WTC11 (cell line): ENCODE measurements around the gene TUBB4B. TPM values are rescaled to one million over a fixed set of nuclear protein-coding genes. Genes with fewer than 3 reads are reported as not detected.

Experiments
- ATAC-seq: fragments of 200-7000 bp; cut with Tn5 transposase; 2 replicates; pipeline ENCODE4 v1.10.0; 2021; ENCODE audit warnings: mild to moderate bottlenecking, moderate library complexity
- CTCF ChIA-PET: fragments of 300-600 bp; sonication (Branson Sonifier 250); formaldehyde crosslinking; loops from one replicate; lab custom pipeline; 2021; ENCODE audit warnings: antibody characterized with exemption; lab: Charles Lee
- POLR2A ChIA-PET: fragments of 350-600 bp; sonication (Branson Sonifier 250); formaldehyde crosslinking; loops from one replicate; lab custom pipeline; 2021; ENCODE audit warnings: antibody characterized with exemption; lab: Charles Lee
- DNase-seq: peaks from one replicate; pipeline ENCODE4 v3.0.0; 2021; ENCODE audit warnings: low spot score
- H3K27ac Mint-ChIP-seq: 2 replicates; pipeline ENCODE4 v1.8.0; 2021; ENCODE audit warnings: mixed read lengths
- H3K27me3 Mint-ChIP-seq: 2 replicates; pipeline ENCODE4 v1.8.0; 2021; ENCODE audit warnings: low read depth, mild to moderate bottlenecking, moderate library complexity, mixed read lengths
- H3K36me3 Mint-ChIP-seq: 2 replicates; pipeline ENCODE4 v1.8.0; 2021; ENCODE audit warnings: mixed read lengths
- H3K4me1 Mint-ChIP-seq: 2 replicates; pipeline ENCODE4 v1.8.0; 2022; ENCODE audit warnings: mixed read lengths
- H3K4me3 Mint-ChIP-seq: 2 replicates; pipeline ENCODE4 v1.8.0; 2021; ENCODE audit warnings: mild to moderate bottlenecking, moderate library complexity, mixed read lengths
- H3K9me3 Mint-ChIP-seq: 2 replicates; pipeline ENCODE4 v1.8.0; 2021; ENCODE audit warnings: mixed read lengths
- CBFB ChIP-seq: sonication (generic); formaldehyde crosslinking; IDR thresholded peaks from 2 replicates; pipeline ENCODE4 v1.8.1; 2022; ENCODE audit warnings: mild to moderate bottlenecking, low read depth, missing genetic modification reagents
- CTCF ChIP-seq: fragments of 200-600 bp; IDR thresholded peaks from 2 replicates; pipeline ENCODE4 v1.8.0; 2022; ENCODE audit warnings: antibody characterized with exemption
- E2F5 ChIP-seq: sonication (generic); formaldehyde crosslinking; IDR thresholded peaks from 2 replicates; pipeline ENCODE4 v1.8.1; 2022; ENCODE audit warnings: mild to moderate bottlenecking, moderate library complexity, missing genetic modification reagents
- GTF2I ChIP-seq: fragments of 250-450 bp; sonication (Bioruptor Pico); conservative IDR thresholded peaks from 2 replicates; pipeline ENCODE4 v1.4.0; 2021; ENCODE audit warnings: mild to moderate bottlenecking
- HMGA2 ChIP-seq: fragments of 250-450 bp; sonication (Bioruptor Pico); IDR thresholded peaks from 2 replicates; pipeline ENCODE4 v1.4.0; 2021; ENCODE audit warnings: mild to moderate bottlenecking, moderate library complexity
- TP53 ChIP-seq: sonication (generic); formaldehyde crosslinking; IDR thresholded peaks from 2 replicates; pipeline ENCODE4 v1.8.1; 2023; ENCODE audit warnings: mild to moderate bottlenecking, missing genetic modification reagents
- ZNF232 ChIP-seq: sonication (generic); formaldehyde crosslinking; IDR thresholded peaks from 2 replicates; pipeline ENCODE4 v1.8.0; 2022; ENCODE audit warnings: mild to moderate bottlenecking, missing genetic modification reagents
- ZNF317 ChIP-seq: sonication (generic); formaldehyde crosslinking; IDR thresholded peaks from 2 replicates; pipeline ENCODE4 v1.8.1; 2023; ENCODE audit warnings: low read depth, mild to moderate bottlenecking, moderate library complexity, missing genetic modification reagents, borderline replicate concordance
- ZNF671 ChIP-seq: fragments of 250-450 bp; sonication (Bioruptor Pico); IDR thresholded peaks from 2 replicates; pipeline ENCODE4 v1.8.0; 2021; ENCODE audit warnings: mild to moderate bottlenecking
- ZSCAN18 ChIP-seq: fragments of 250-450 bp; sonication (Bioruptor Pico); IDR thresholded peaks from 2 replicates; pipeline ENCODE4 v2.1.2; 2022; ENCODE audit warnings: mild to moderate bottlenecking, moderate library complexity
- total RNA-seq: library from RNA; stranded (reverse); gene quantifications from 3 replicates; pipeline ENCODE4 v1.2.3, GENCODE V29; 2021
- TF ChIP-seq, protein P1 (sequence below): sonication (generic); formaldehyde crosslinking; IDR thresholded peaks from 2 replicates; pipeline ENCODE4 v1.8.0; 2023; ENCODE audit warnings: missing genetic modification reagents, mild to moderate bottlenecking, borderline replicate concordance
- TF ChIP-seq, protein P2 (sequence below): sonication (generic); formaldehyde crosslinking; IDR thresholded peaks from 2 replicates; pipeline ENCODE4 v1.8.0; 2022; ENCODE audit warnings: mild to moderate bottlenecking, missing genetic modification reagents
- TF ChIP-seq, protein P3 (sequence below): sonication (generic); formaldehyde crosslinking; conservative IDR thresholded peaks from 2 replicates; pipeline ENCODE4 v1.8.1; 2023; ENCODE audit warnings: mild to moderate bottlenecking, low read depth, missing genetic modification reagents, moderate library complexity

TUBB4B gene
- total RNA-seq, 1 experiment from 2014 or later = 375 TPM

- TF ChIP-seq, protein P1, sequence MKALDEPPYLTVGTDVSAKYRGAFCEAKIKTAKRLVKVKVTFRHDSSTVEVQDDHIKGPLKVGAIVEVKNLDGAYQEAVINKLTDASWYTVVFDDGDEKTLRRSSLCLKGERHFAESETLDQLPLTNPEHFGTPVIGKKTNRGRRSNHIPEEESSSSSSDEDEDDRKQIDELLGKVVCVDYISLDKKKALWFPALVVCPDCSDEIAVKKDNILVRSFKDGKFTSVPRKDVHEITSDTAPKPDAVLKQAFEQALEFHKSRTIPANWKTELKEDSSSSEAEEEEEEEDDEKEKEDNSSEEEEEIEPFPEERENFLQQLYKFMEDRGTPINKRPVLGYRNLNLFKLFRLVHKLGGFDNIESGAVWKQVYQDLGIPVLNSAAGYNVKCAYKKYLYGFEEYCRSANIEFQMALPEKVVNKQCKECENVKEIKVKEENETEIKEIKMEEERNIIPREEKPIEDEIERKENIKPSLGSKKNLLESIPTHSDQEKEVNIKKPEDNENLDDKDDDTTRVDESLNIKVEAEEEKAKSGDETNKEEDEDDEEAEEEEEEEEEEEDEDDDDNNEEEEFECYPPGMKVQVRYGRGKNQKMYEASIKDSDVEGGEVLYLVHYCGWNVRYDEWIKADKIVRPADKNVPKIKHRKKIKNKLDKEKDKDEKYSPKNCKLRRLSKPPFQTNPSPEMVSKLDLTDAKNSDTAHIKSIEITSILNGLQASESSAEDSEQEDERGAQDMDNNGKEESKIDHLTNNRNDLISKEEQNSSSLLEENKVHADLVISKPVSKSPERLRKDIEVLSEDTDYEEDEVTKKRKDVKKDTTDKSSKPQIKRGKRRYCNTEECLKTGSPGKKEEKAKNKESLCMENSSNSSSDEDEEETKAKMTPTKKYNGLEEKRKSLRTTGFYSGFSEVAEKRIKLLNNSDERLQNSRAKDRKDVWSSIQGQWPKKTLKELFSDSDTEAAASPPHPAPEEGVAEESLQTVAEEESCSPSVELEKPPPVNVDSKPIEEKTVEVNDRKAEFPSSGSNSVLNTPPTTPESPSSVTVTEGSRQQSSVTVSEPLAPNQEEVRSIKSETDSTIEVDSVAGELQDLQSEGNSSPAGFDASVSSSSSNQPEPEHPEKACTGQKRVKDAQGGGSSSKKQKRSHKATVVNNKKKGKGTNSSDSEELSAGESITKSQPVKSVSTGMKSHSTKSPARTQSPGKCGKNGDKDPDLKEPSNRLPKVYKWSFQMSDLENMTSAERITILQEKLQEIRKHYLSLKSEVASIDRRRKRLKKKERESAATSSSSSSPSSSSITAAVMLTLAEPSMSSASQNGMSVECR = no peak
- TF ChIP-seq, protein P2, sequence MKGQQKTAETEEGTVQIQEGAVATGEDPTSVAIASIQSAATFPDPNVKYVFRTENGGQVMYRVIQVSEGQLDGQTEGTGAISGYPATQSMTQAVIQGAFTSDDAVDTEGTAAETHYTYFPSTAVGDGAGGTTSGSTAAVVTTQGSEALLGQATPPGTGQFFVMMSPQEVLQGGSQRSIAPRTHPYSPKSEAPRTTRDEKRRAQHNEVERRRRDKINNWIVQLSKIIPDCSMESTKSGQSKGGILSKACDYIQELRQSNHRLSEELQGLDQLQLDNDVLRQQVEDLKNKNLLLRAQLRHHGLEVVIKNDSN = no peak
- TF ChIP-seq HMGA2 (CRISPR knock-in tag) = no peak
- no peak for TF ChIP-seq ZSCAN18 (CRISPR knock-in tag)
- no peak for TF ChIP-seq CTCF
- no peak for TF ChIP-seq ZNF671
- TF ChIP-seq TP53 = no peak
- TF ChIP-seq, protein P3, sequence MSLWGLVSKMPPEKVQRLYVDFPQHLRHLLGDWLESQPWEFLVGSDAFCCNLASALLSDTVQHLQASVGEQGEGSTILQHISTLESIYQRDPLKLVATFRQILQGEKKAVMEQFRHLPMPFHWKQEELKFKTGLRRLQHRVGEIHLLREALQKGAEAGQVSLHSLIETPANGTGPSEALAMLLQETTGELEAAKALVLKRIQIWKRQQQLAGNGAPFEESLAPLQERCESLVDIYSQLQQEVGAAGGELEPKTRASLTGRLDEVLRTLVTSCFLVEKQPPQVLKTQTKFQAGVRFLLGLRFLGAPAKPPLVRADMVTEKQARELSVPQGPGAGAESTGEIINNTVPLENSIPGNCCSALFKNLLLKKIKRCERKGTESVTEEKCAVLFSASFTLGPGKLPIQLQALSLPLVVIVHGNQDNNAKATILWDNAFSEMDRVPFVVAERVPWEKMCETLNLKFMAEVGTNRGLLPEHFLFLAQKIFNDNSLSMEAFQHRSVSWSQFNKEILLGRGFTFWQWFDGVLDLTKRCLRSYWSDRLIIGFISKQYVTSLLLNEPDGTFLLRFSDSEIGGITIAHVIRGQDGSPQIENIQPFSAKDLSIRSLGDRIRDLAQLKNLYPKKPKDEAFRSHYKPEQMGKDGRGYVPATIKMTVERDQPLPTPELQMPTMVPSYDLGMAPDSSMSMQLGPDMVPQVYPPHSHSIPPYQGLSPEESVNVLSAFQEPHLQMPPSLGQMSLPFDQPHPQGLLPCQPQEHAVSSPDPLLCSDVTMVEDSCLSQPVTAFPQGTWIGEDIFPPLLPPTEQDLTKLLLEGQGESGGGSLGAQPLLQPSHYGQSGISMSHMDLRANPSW (CRISPR knock-in tag) = no peak
- TF ChIP-seq E2F5 = no peak
- no peak for TF ChIP-seq ZNF232 (CRISPR knock-in tag)
- TF ChIP-seq ZNF317 (CRISPR knock-in tag) = no peak
Measured at GRCh38 chr9:137215196-137215986, 25.7 kb upstream of the TUBB4B start (continued).

DNA sequence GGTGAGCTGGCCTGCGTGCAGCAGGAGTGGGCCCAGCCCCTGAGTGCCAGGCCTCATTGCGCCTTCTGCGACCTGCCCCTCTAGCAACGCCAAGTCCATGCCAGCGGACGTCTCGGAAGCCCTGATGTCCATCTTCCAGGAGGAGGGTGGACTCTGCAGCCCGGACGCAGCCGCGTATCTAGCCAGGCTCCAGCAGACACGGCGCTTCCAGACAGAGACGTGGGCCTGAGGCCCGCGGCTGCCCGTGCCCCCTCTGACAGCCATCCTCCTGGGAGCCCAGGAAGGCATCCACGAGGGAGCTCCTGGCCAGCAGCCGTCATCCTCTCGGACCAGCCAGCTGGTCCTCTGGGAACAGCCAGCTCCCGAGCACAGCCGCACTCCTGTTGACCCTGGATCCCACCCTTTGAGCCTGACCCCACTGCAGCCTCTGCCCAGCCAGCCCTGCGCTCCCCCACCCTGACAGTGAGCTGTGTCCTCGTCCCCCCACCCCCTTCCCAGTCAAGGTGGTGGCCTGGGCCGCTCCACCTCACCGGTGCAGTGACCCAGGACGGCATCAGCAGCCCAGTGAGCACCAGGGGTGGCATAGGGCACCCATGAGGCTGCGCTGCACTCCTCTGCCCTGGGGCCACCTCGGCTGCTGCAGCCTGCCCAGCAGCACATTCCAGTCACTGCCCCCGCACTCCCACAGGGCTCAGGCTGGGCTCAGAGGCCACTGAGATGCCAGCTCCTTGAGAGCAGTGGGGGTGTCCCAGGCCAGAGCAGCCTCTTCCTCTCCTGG lies 24.7 kb upstream of the TUBB4B start:
- Mint-ChIP-seq H3K27me3 (no peaks in the 10 kb centered on the region), H3K4me1 (peaks cover 4% of the 10 kb centered on the region; the same call in 1 of the 2 replicates), H3K27ac (no peak overlapping the region), H3K4me3 (no peak overlapping the region), H3K9me3 (no peaks in the 10 kb centered on the region), H3K36me3 (0 out of 2 replicates have a peak, but pooled peaks cover 3% of the 10 kb centered on the region)
- ChIA-PET POLR2A (no interaction called here), CTCF (interaction anchor here (0.8 to 1.8 kb wide), 4 partner anchors 11 to 187 kb away, joined by 3 to 8 read pairs (median 4); partner anchors contain the start of gene TUBB4B)
- DNase-seq (no peak), ATAC-seq (no peak)
- TF ChIP-seq CBFB (CRISPR knock-in tag) (no peak), GTF2I (CRISPR knock-in tag) (no peak)
- TF ChIP-seq, all 79 proteins: peak for 0
